Islet of Langerhans (tissue), 1 donor: ENCODE results near the gene AK4.

ENCODE experiments used
- FAIRE-seq: peaks from one replicate; lab custom pipeline; 2011; peaks lifted over from hg19 to GRCh38; lab: Jason Lieb, UNC

The AK4 gene

DNA sequence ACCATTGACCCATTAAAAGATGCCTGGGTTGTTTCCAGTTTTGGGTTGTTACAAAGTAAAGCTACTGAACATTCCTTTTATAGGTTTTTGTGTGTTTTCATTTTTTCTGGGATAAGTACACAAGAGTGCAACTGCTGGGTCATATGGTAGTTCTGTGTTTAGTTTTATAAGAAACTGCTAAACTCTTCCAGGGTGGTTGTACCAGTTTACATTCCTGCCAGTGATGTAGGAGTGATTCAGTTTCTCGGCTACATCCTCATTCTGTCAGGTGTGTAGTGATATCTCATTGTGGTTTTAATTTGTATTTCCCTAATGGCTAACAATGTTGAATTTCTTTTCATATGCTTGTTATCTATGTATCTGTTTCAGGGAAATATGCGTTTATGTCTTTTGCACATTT, 102.8 kb downstream of the AK4 start:
- no peak for FAIRE-seq

DNA sequence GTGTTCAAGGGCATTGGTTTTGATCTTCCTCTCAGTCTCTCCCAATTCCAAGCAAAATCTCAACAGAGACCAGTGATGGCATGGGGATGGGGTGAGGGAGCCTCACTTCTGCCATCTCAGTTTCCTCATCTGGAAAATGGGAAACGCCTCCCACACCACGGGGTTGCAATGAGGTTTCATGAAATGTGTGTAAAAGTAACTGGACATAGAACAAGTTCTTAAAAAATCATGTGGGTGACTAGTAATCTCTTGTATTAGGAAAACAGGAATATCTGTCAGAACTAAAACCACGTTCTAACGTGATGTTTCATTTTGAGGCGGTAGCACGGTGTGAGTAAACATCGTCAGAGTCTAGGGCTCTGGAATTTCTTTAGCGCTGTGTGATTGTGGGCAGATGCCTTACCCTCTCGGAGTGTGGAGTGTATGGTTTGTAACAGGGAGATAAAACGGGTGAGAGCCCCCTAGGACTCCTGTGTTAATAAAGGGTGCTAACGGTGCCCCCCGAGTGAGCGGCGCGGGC, 105.9 kb downstream of the AK4 start:
- FAIRE-seq: no peak

DNA sequence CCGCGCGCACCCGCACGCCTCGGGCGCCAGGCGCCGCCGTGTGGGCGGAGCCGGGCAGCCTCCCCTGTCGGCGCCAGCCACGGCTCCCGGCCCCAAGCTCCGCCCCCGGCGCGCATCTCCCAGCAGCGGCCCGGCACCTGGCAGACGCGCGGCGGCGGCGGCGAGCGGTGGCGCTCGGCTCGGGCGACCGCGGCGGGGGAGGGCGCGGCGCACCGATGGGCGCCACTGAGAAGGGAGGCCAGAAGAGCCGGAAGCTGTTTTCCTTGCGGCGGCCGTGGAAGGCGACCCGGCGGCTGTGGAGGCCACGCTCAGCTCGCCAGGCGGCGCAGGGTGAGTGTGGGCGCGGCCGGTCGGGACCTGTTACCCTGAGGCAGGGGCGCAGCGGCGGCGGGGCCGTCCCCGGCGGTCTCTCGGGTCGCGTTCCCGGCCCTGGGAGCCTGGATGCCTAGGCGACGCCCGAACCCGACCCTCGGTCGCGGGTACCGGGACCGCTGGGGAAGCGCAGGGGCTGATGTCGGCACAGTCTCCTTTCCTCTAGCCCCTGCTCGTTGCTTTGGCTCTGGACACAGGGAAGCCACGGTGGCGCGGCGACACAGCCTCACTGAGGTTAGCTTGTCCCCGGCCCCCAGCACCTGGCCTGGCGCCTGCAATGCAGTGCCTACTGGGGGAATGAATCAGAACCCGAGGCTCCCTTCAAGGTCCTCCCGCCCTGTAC, 106.5 kb downstream of the AK4 start:
- FAIRE-seq: no peak

DNA sequence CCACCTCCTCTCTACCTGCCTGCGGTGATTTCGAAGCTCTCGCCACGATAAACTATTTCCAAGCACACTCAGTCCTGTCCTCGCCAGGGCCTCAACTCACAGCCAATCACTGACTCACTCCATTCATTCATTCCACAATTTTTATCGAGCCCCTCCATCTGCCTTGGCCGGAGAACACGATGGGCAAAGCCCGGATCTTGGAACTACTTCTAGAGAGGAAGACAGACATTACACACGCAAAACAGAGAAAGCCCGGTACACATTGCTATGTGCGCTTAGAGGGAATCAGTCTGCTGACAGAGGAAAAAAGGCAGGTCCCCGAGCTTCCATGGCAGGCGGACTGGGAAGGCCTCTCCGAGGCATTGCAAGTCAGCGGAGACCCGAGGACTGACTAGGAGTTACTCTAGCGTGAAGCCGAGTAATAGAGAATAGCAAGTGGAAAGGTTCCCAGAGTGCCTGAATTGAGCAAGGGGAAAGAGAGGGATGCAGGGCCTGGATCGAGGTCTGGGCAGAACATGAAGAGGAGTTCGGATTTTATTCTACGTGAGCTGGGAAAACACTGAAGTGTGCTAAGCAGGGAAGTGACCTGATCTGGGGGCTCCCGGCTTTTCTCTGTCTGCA, 107.1 kb downstream of the AK4 start:
- FAIRE-seq: no peak

DNA sequence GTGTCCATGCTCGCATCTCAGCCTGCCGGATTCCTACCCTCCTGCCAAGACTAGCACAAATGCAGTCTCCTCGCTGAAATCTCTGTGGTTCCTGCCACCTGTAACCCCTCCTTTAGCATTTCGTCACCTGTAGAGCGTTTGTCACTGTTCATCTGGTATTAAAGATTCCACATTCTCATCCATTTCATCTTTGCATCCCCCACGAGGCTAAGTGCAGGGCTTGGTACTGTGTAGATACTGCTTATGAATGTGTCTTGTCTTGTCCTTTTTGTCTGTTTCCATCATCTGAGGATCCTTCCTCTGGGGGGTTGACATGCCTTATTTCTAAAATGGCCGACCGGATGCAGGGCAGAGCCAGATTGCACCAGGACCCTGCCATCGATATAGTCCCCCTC, 107.7 kb downstream of the AK4 start:
- no peak for FAIRE-seq

DNA sequence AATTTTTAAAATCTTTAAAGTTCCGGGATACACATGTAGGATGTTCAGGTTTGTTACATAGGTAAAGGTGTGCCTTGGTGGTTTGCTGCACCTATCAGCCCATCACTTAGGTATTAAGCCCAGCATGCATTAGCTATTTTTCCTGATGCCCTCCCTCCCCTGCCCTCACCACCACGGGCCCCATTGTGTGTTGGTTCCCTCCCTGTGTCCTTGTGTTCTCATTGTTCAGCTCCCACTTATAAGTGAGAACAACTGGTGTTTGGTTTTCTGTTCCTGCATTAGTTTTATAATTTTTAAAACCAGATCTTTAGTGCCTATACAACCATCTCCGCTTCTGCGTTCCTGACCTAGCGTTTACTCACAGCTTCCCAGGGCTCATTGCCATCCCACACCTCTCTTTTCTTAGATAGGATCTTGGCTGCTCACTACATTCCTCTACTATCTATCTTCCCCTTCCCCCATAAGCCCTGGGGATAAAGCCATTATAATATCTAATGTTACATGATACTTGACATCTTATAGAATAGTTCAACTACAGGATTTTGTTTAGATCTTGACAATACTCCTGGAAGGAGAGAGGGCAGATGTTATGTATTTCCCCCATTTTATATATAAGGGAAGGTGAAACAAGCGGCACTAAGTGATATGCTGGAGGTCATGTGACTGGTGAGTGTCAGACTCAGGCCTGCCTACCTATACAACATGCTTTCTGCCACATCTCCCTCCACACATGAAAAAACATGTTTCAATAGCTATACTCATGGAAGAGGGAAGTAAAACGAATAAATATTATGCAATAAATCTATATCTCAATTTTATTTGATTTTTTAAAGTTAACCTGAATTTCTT, 109.1 kb downstream of the AK4 start:
- FAIRE-seq: no peak

DNA sequence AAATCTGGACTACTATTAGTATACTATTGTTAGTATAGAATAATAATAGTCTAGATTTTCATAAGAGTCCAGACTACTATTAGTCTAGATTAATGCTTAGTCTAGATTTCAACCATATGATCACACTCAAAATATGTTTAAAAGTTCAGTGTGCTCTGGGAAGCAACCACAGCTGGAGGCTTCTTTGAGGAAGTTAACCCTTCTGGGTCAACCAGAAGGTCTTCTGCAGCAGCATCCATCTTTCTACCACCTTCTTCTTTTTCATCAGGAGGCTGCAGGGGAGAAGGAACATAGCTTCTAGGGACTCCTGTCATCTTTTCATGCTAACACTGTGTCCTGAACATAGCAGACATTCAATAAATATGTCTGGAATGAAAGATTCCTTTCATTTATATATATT, 110.1 kb downstream of the AK4 start:
- FAIRE-seq: no peak

DNA sequence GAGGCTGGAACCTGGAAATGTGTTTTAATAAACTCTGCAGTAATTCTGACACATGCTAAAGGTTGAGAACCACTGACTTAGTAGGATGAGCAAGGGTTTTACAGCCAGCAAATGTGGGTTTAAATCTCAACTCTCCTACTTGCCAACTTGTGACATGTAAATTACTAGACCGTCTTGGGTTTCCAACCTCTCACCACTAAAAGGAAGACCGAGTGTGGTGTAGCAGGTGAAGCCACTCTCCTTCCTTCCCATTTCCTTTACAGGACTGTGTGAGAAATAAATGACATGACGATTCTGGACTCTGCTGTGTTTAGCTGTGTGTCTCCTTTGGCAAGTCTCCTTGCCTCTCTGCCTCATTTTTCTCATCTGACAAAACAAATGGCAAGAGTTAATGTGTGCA, 111.8 kb downstream of the AK4 start:
- FAIRE-seq: no peak

DNA sequence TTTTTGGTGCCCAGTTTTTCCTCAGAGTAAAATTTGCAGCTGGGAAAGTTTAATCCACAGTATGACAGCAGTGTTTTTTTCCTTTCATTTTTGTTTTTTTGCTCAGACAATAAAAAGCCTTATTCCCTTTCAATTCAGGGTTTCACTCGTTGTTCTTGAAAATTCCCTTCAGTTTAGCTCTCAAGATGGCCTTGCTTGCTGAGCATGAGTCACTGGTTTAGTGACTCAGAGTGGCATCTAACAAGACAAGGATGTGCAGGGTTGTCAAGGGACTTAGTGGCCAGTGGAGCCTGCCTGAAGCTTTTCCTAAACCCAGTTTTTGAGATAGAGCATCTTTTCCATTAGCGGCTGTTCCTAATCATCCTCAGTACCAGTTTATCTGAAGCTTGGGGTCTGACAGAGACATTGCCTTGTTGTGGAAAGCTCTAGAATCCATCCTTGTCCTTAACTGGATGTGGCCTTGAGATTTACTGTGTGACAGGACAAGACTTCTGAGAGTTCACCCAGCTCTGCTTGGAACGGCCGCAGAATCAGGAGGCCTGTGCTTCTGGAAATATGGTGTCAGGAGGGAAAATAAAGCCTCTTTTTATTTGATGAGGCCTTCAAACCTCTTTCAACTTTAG, 113.0 kb downstream of the AK4 start:
- FAIRE-seq: peak; percentile 5

DNA sequence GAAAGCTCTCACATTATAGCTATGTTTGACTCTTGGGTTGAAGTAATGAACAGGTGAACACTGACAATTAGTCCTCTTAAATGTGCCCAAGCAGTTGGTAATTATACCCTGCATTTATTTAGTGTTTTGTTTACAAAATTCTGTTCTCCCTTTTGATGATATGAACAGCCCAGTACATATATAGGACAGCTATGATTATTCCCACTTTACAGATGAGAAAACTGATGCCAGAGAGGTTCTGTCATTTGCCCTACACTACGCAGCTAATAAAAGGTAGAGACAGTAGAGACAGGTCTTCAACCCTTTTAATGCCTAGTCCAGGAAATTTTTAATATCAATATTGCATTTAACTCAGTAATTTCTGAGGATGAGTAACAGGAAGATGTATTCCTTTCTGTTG, 115.3 kb downstream of the AK4 start:
- no peak for FAIRE-seq

DNA sequence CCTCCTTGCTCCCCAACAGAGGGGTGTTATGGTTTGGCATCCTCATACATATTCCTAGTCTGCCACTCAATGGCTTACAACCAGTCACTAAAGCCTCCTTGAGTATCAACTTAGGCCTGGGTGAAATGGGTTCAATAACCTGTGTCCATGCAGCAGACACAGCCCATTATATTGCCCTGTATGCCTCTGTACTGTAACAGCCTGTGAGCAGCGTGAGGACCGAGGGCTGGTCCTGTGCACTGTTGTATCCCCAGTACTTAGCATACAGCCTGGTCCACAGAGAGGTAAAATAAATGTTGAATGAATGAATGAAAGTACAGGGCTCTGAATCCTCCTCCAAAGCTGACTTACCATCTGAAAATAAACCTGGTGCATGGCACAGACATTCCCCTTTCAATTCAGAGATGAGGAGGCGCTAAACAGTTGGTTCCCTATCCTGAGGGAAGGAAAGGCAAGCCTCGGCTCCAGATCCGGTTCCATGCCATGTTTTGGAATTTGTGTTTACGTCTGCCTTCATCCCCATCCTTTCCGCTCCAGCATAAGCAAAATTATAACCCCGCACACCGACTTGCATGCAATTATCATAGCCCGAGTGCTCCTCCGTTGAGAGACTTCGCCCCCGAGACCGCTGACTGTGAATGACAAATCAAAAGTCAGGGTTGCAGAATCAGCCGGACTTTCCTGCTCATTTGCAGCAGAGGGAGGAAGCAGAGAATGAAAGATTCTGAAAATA, 116.4 kb downstream of the AK4 start:
- no peak for FAIRE-seq

DNA sequence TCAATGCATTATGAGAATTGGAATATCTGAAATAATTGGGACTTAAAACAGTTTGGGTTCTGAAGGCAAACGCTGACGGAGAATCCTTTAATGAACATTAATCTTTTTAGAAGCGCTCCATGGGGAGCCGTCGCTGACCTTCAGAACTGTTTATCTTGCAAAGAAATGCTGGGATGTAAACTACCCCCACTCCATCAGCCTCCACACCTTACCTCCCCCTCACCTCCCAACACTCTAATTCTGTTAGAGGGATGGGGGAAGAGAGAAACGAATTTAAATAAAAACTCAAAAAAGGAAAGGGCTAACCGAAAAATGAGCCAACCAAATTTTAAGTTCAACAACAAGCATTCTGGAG, 117.3 kb downstream of the AK4 start:
- peak; percentile 24 for FAIRE-seq

DNA sequence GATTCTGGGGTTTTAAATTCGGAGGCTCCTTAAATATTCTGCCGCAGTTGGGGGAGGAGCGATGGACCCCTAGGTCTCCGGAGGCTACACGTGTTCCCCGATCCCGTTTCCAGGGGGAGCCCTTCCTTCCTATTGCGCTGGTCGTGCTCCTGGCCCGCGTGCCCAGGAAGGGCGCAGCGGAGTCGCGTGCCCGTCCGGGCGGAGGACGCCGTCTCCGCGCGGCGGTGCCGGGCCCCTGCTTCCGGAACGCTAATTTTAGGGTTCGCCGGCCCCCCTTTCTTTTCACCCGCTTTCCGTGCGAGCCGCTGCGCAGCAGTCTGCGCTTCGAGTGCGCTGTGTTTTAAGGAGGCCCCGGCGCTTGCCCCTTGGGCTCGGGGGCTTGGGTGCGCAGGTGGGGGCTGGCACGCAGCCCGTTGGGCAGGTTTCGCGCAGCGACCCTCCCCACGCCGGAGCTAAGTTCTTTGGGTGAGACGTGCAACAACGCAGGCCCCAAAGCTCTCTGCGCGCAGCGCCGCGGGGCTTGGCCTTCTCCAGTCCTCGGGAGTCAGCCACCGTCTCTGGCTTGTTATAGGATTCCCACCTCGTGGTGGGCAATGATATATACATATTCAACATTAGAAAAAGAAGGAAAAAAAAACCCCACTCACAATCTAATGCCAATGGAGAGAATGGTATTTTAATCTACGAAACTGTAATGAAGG, 117.8 kb downstream of the AK4 start:
- no peak for FAIRE-seq

DNA sequence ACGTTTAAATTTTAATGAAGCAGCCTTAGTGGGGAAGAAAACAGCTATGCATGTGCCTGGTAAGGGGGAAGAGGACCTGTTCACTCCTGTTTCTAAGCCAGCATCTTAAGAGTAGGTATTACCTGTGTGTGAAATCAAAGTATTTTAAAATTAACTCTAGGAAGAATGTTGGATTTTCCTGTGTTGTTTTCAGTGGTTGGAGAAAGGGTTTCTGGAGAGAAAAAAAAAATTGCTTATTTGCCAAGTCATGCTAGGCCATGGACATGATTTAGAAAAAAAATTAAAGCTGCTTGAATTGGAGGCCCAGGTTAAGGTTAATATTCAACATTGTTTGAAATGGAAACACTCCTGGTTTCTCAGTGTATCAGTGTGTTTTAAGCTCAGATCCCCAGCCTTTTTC, 118.5 kb downstream of the AK4 start:
- peak; percentile 78 for FAIRE-seq

DNA sequence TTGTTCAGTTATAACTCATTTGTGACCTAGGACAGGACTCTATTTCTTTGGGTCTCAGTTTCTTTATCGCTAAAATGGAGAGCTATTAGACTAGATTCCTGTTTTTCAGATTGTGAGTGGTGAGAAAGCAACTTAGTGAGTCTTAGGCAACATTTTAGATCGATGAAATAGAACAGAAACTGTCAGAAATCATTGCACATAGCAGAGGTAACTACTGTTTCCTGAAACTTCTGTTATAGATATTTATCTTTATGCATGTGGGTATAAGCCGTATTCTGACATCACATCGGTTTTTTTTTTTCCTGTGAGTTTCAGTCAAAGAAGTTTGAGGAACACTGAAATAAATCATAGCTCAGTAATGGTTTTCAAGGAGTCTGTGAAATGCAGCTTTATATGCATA, 119.3 kb downstream of the AK4 start:
- FAIRE-seq: no peak

DNA sequence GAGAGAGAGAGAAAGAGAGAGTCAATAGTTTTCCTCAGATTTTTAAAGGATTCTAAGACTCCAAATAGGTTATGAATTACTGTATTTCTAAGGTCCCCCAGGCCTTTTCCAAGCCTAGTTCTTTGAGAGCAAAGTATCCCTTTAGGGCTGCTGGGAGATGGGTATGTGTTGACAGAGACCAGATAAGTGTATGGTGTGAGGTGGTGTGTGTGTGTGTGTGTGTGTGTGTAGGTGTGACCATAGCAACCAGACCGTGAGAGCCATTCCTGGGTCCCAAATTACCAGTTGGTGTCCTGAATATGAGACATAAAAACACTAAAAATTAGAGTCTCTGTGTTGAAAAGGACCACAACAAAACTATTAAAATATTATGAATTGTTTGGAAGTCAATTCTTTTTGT, 119.7 kb downstream of the AK4 start:
- FAIRE-seq: peak; percentile 62

DNA sequence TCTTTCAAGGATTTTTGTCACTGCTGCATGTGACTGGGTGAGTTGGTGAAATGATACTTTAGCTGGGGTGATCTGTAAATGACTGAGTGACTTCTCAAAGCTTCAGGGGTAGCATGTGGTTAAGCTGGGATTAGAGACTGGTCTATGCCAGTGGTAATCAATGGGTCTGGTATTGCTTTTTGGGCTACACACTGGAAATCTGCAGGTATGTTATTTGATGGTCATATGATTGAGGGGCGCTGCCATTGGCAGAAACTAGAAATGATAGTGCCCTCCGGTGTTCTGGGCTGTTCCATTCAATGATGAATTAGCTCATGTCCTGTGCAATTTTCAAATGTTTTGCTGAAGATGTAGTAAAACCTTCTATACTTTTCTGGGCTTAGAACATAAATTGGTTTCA, 121.6 kb downstream of the AK4 start:
- no peak for FAIRE-seq

DNA sequence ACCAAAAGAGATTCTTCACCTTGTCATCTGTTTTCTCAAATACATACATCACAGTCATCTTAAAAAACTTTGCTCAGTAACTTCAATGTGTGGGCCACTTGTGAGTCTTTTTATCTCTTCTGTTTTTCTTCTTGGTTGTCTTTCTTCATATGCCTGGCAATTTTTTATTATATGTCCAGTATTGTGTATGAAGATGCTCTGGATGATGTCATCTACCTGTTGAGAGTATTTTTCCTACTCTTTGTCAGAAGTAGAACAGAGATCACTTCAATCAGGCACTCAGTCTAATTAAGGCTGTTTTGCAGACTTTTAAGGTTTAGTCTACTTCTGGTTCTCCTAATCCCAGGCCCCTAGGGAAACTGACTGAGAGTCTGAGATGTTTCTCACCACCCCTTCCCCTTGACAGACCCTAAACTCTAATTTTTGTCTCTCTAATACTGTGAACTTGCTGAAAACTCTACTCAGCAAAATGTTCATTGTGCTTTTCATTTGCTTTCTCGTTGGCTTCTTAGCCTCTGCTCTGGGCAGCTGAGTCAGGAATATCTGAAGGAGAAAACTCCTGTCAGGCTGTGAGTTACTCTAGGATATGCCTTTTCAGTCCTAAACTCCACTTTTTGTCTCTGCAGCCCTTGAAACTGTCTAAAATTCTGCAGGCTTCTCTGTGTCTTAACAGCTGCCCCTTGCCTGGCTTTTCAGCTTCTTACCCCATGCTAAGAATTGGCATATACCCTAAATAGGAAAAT, 128.4 kb downstream of the AK4 start:
- FAIRE-seq: no peak

DNA sequence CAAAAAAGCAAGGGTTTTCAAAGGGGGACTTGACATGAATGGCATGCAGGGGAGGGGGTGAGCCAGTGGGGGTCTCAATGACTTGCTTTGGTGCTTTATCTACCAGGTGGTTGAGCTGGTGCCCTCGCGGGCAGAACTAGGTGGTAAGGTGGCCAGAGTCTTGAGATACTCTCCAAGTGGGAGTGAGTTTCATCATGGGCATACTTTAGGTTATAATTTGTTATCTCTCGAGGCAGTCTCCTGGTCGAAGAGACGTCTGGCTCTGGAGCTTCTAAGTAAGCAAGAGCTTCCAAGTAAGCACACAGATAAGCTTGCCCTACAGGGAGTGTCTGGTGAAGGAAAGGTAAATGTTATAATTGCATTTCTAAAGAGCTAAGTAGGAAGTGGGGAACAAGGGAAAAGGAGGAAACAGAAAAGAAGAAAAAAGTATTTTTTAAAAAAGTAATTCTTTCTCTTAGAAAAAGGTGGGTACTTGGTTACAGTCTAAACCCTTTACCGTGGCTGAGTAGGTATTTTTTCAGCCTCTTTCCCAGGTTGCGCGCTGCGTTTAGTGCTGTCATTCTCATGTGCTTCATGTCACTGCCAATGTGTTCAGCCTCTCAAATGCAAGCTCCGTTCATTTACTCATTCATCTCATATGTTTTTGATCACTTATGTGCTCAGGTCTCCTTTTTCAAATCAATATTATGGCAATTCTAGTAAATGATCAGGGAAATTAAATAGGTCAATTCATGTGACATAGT, 129.8 kb downstream of the AK4 start:
- no peak for FAIRE-seq
